Colon (tissue), 2 donors: ENCODE data around the gene DMGDH.
A peak's percentile ranks its signal among the peaks of the same experiment; 100 is the strongest.

Source experiments
- FAIRE-seq: peaks from 2 replicates; lab custom pipeline; 2012; peaks lifted over from hg19 to GRCh38; lab: Jason Lieb, UNC
- donor health status: control.
- donor health status: control.

Gene DMGDH

GRCh38 chr5:79062436-79062835, 7.0 kb downstream of the DMGDH start:
- no peak for FAIRE-seq

GRCh38 chr5:79059674-79060073, 9.8 kb downstream of the DMGDH start:
- no peak for FAIRE-seq

- no peak for FAIRE-seq
Measured at GRCh38 chr5:79056847-79057246, 12.6 kb downstream of the DMGDH start.

GRCh38 chr5:79055017-79055416, 14.5 kb downstream of the DMGDH start:
- no peak for FAIRE-seq

GRCh38 chr5:79053321-79053720, 16.2 kb downstream of the DMGDH start:
- FAIRE-seq: no peak

- no peak for FAIRE-seq
Measured at GRCh38 chr5:79050498-79050897, 19.0 kb downstream of the DMGDH start.

GRCh38 chr5:79048437-79048836, 21.0 kb downstream of the DMGDH start:
- no peak for FAIRE-seq

GRCh38 chr5:79047199-79047598, 22.3 kb downstream of the DMGDH start:
- no peak for FAIRE-seq

GRCh38 chr5:79042188-79042587, 27.3 kb downstream of the DMGDH start:
- no peak for FAIRE-seq

GRCh38 chr5:79036769-79037168, 32.7 kb downstream of the DMGDH start:
- FAIRE-seq: no peak

- no peak for FAIRE-seq
Measured at GRCh38 chr5:79035237-79035636, 34.2 kb downstream of the DMGDH start.

GRCh38 chr5:79032782-79033181, 36.7 kb downstream of the DMGDH start:
- FAIRE-seq: no peak

GRCh38 chr5:79032031-79032695, 37.3 kb downstream of the DMGDH start:
- FAIRE-seq: no peak

GRCh38 chr5:79031485-79031867, 38.0 kb downstream of the DMGDH start:
- no peak for FAIRE-seq

- no peak for FAIRE-seq
Measured at GRCh38 chr5:79030663-79031484, 38.6 kb downstream of the DMGDH start.

GRCh38 chr5:79025054-79025472, 44.4 kb downstream of the DMGDH start:
- no peak for FAIRE-seq

GRCh38 chr5:79023947-79024346, 45.5 kb downstream of the DMGDH start:
- no peak for FAIRE-seq

GRCh38 chr5:79023348-79023747, 46.1 kb downstream of the DMGDH start:
- no peak for FAIRE-seq

GRCh38 chr5:79022771-79023170, 46.7 kb downstream of the DMGDH start:
- FAIRE-seq: no peak

GRCh38 chr5:79021753-79022152, 47.7 kb downstream of the DMGDH start:
- FAIRE-seq: no peak

GRCh38 chr5:79020861-79021561, 48.5 kb downstream of the DMGDH start:
- peak; percentile 41 for FAIRE-seq

- FAIRE-seq: no peak
Measured at GRCh38 chr5:79014631-79015030, 54.8 kb downstream of the DMGDH start.

- no peak for FAIRE-seq
Measured at GRCh38 chr5:79011869-79012268, 57.6 kb downstream of the DMGDH start.
